HL-60 (cell line): Measurements from ENCODE around the gene PDSS2.

Experiments
- DNase-seq, 2 experiments: peaks; one replicate each; pipeline ENCODE4 v3.0.0-alpha.2; 2010 to 2020; ENCODE audit warnings: low read depth in 1 of 2, low spot score in 1 of 2
- H3K27ac ChIP-seq: fragments of 250-450 bp; sonication (Bioruptor Pico); replicated peaks from 2 replicates; pipeline ENCODE4 v1.5.1; 2020; ENCODE audit warnings: mild to moderate bottlenecking, moderate library complexity
- H3K27me3 ChIP-seq: fragments of 250-450 bp; sonication (Bioruptor Pico); 2 replicates; pipeline ENCODE4 v1.5.1; 2021; ENCODE audit warnings: mild to moderate bottlenecking, moderate library complexity; ENCODE audit not compliant: insufficient read depth, poor library complexity, severe bottlenecking
- H3K4me3 ChIP-seq: replicated peaks from 2 replicates; pipeline ENCODE4 v1.5.1; 2011; ENCODE audit warnings: mild to moderate bottlenecking, control low read depth, low read length; ENCODE audit not compliant: insufficient read depth
- CTCF ChIP-seq: IDR thresholded peaks from one replicate; pipeline ENCODE4 v1.5.1; 2011; ENCODE audit warnings: low read length, control low read depth, inconsistent platforms; ENCODE audit not compliant: insufficient read depth
- GABPA ChIP-seq: IDR thresholded peaks from 2 replicates; pipeline ENCODE4 v1.6.1; 2012; ENCODE audit warnings: low read depth
- POLR2AphosphoS5 ChIP-seq: IDR thresholded peaks from 2 replicates; pipeline ENCODE4 v1.6.1; 2012; ENCODE audit warnings: low read depth
- SPI1 ChIP-seq: IDR thresholded peaks from 2 replicates; pipeline ENCODE4 v1.6.1; 2012; ENCODE audit warnings: low read depth, mild to moderate bottlenecking, borderline replicate concordance
- TF ChIP-seq, protein P1 (sequence below): IDR thresholded peaks from 2 replicates; pipeline ENCODE4 v1.6.1; 2012; ENCODE audit warnings: low read depth; ENCODE audit not compliant: insufficient replicate concordance

Gene PDSS2

DNA sequence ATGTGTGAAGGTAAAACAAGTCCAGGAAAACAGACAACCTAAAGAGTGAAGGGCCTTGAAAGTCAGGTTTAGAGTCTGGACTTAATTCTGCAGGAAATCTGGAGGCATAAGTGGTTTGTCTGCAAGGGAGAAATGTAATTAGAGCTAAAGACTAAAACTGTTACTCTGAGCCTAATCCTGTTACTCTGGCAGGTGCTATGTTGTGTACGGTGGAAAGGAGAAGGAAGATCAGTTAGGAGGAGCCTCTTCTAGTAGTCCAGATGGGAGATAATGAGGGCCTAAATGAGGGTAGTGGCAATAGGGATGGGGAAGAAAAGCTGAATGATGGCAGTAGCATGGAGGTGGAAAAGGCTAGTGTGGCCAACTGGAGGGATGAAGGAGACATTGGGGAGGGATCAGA lies 118.5 kb downstream of the PDSS2 start:
- Histone ChIP-seq H3K4me3 (no peak overlapping the region), H3K27ac (no peak overlapping the region), H3K27me3 (no peaks in the 10 kb centered on the region)
- TF ChIP-seq POLR2AphosphoS5 (no peak), GABPA (no peak), SPI1 (no peak), CTCF (no peak)
- TF ChIP-seq, protein P1, sequence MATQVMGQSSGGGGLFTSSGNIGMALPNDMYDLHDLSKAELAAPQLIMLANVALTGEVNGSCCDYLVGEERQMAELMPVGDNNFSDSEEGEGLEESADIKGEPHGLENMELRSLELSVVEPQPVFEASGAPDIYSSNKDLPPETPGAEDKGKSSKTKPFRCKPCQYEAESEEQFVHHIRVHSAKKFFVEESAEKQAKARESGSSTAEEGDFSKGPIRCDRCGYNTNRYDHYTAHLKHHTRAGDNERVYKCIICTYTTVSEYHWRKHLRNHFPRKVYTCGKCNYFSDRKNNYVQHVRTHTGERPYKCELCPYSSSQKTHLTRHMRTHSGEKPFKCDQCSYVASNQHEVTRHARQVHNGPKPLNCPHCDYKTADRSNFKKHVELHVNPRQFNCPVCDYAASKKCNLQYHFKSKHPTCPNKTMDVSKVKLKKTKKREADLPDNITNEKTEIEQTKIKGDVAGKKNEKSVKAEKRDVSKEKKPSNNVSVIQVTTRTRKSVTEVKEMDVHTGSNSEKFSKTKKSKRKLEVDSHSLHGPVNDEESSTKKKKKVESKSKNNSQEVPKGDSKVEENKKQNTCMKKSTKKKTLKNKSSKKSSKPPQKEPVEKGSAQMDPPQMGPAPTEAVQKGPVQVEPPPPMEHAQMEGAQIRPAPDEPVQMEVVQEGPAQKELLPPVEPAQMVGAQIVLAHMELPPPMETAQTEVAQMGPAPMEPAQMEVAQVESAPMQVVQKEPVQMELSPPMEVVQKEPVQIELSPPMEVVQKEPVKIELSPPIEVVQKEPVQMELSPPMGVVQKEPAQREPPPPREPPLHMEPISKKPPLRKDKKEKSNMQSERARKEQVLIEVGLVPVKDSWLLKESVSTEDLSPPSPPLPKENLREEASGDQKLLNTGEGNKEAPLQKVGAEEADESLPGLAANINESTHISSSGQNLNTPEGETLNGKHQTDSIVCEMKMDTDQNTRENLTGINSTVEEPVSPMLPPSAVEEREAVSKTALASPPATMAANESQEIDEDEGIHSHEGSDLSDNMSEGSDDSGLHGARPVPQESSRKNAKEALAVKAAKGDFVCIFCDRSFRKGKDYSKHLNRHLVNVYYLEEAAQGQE, result no peak
- DNase-seq, result no peak

DNA sequence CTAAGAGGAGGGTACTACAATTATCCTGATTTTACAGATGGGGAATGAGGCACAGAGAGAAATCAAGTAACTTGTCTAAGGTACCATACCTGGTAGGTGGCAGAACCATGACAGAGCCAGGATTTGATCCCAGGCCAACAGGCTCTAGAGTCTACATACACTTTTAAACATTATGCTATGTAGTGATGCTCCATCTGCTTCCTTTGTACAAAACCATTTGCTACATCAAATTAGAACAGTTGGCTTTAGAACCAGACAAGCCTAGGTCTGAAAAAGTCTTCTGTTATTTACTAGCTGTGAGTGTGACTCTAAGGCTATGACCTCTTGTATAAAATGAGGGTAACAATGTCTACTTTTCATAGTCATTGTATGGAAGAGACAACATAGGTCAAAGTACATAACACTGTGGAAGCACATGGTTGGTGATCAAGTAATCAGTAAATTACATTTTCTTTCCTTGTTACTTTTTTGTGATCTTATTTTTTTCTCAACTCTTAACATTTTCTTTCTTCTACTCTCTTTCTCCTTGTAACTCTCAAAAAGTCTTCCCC lies 122.1 kb downstream of the PDSS2 start:
- H3K27ac ChIP-seq, result no peak overlapping the region
- no peak overlapping the region for H3K4me3 ChIP-seq
- TF ChIP-seq GABPA, result no peak
- TF ChIP-seq POLR2AphosphoS5, result no peak
- no peak for TF ChIP-seq CTCF
- no peak for TF ChIP-seq SPI1
- TF ChIP-seq, protein P1, result no peak
- H3K27me3 ChIP-seq, result no peaks in the 10 kb centered on the region
- DNase-seq, result no peak

DNA sequence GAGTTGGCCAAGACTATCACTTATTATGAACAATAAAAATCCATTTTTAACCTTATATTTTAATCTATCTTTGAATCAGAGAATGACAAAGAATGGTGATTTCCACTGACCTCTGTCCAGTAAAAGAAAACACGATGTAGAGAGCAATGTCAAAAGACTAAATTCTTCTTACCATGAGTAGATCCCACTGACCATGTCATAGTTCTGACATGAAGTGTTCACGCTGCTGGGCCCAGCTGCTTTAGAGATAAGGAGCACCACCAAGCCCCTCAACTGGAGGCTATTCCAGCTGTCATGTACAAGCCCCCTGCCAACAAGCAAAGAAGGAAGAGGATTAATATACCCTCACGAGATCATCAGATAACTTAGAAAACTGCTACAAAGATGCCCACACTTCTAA lies 125.3 kb downstream of the PDSS2 start:
- no peak overlapping the region for H3K4me3 ChIP-seq
- no peak for DNase-seq
- no peak for TF ChIP-seq CTCF
- no peak for TF ChIP-seq POLR2AphosphoS5
- TF ChIP-seq GABPA, result no peak
- TF ChIP-seq, protein P1, result no peak
- TF ChIP-seq SPI1, result no peak
- no peaks in the 10 kb centered on the region for H3K27me3 ChIP-seq
- H3K27ac ChIP-seq, result no peak overlapping the region
